Epithelial cell of proximal tubule (primary cell): Measurements from ENCODE around the gene METAP1. TPM values are rescaled to one million over a fixed set of nuclear protein-coding genes. Genes with fewer than 3 reads are reported as not detected.
A peak's percentile ranks its signal among the peaks of the same experiment; 100 is the strongest.

Experiments used
- DNase-seq: peaks from one replicate; pipeline ENCODE4 v3.0.0-alpha.2; 2011; ENCODE audit warnings: low read depth
- H3K4me3 ChIP-seq: 2 replicates; pipeline ENCODE4 v1.5.1; 2011; ENCODE audit warnings: low read depth, mild to moderate bottlenecking, low read length
- total RNA-seq: library from RNA; depleted of rRNA; stranded (reverse); fragments of >200 nt; gene quantifications from 2 replicates; pipeline ENCODE4 v1.2.3, GENCODE V29; 2015
- TF ChIP-seq, protein P1 (sequence below): conservative IDR thresholded peaks from 2 replicates; pipeline ENCODE4 v1.5.1; 2012; ENCODE audit warnings: low read depth, mild to moderate bottlenecking, low read length

The METAP1 gene
- total RNA-seq, 1 donor from 2014 or later = 64.6 TPM

DNA sequence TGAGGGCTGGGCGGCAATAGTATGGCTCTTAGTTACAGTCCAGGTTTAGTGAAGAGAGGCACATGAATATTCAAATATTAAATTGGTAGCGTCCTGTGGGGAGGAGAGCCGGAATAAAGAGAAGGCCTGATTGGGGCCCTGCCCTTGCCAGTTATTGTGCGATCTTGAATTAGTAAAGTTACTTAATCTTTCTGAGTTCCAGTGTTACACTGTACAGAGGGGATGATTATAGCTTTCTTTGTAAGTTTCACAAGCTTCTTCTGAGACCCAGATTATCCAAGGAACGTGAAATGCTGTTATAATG, 1.2 kb downstream of the METAP1 start:
- H3K4me3 ChIP-seq = peak overlapping the region; percentile 68
- TF ChIP-seq, protein P1, sequence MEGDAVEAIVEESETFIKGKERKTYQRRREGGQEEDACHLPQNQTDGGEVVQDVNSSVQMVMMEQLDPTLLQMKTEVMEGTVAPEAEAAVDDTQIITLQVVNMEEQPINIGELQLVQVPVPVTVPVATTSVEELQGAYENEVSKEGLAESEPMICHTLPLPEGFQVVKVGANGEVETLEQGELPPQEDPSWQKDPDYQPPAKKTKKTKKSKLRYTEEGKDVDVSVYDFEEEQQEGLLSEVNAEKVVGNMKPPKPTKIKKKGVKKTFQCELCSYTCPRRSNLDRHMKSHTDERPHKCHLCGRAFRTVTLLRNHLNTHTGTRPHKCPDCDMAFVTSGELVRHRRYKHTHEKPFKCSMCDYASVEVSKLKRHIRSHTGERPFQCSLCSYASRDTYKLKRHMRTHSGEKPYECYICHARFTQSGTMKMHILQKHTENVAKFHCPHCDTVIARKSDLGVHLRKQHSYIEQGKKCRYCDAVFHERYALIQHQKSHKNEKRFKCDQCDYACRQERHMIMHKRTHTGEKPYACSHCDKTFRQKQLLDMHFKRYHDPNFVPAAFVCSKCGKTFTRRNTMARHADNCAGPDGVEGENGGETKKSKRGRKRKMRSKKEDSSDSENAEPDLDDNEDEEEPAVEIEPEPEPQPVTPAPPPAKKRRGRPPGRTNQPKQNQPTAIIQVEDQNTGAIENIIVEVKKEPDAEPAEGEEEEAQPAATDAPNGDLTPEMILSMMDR = no peak
- no peak for DNase-seq

DNA sequence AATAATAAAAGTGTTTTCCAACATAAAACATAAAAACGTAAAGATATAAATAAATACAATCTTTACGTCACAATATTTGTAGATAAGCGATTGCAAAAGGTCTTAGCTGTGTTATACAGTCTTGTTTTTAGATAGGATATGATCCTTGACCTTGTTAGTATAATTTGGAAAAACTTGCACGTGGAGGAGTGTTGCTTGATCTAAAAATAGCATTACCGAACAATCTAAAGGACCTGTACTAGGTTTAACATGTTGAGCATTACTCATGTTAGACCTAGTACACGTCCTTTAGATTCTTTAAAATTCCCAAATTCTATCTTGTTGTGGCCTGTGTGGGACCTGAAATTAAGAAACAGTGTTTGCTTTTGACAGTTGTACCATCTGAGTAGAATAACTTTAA, 1.6 kb downstream of the METAP1 start:
- no peak overlapping the region for H3K4me3 ChIP-seq
- DNase-seq = no peak
- TF ChIP-seq, protein P1 = no peak

DNA sequence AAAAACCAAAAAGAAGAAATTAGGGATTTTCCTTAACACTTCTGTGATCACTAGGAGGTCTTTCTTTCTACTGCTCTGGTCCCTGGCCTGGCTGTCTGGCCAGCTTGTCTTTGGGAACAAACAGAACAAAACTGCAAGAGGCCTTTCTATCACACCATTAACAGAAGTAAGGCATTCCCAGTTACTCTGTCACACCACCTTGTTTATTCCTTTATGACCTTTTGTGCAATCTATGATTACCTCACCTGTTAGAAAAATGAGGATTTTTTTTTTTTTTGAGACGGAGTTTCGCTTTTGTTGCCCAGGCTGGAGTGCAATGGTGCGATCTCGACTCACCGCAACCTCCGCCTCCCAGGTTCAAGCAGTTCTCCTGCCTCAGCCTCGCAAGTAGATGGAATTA, 3.0 kb downstream of the METAP1 start:
- TF ChIP-seq, protein P1 = no peak
- H3K4me3 ChIP-seq = no peak overlapping the region
- no peak for DNase-seq

DNA sequence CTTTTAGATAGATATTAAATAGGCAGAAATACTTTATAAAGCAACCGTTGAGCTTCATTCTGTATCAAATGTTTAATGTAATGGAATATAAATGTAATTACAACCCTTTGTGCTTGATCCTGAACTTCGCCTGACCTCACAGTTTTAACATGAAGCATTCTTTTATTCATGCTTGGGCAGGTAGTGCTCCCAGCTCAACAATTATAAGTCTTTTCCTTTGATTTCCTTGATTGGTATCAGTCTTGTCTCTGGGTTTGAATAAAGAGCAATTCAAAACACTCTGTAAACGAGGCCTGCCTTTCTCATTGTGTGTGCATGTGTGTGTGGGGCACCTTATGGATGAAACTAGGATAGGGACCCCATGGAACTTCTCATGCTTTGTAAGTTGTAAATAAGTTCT, 6.8 kb downstream of the METAP1 start:
- TF ChIP-seq, protein P1 = no peak
- H3K4me3 ChIP-seq = no peak overlapping the region
- DNase-seq = no peak

DNA sequence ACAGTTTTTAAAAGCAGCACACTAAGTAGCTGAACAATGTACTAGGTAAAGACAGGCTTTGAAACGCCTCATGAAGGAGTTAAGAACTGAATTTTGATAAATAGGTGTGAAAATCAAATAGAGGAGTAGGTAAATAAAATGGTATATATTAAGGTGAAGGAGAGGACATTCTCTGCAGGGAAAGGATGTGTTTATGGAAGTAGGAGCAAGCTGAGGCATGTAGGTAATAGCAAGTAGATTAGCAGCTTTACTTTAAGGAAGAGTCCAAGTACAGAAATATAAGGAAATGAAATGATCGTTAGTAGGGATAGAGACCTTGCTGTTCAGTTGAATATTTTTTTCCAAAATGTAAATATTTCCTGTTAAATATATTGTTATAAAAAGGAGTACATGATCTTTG, 12.5 kb downstream of the METAP1 start:
- H3K4me3 ChIP-seq = no peak overlapping the region
- TF ChIP-seq, protein P1 = no peak
- no peak for DNase-seq

DNA sequence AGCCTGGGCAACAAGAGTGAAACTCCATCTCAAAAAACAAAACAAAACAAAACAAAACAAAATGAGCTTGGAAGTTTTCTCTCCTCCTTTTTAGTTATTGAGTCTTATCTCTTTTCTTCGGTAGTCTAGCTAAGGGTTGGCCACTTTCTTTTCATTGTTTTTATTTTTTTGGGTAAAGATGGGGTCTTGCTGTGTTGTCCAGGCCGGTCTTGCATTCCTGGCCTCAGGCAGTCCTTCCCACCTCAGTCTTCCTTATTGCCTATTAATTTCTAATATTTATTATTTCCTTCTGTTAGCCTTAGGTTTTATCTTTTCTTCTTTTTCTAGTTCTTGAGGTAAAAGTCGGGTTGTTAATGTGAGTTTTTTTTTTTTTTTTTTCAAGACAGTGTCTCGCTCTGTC, 16.4 kb downstream of the METAP1 start:
- no peak overlapping the region for H3K4me3 ChIP-seq
- DNase-seq = no peak
- TF ChIP-seq, protein P1 = no peak

DNA sequence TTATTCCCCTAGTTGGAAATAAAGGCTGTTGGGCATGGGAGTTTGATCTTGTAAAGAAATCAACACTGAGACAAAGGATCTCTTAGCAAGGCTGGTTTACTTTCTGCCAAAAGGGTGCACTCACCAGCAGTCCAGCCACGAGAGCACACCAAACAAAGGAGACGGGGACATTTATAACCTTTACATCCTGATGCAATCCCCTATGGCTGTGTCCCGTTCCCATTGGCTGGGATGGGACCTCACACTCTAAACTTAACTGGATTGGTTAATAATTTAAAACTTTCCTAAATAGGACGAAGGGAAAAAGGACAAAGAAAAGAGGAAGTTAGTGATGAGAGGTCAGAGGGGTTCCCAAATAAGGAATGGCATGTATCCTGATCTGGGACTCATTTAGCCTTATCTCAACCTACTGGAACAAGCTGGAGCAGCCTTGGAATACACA, 17.9 kb downstream of the METAP1 start:
- TF ChIP-seq, protein P1 = no peak
- no peak overlapping the region for H3K4me3 ChIP-seq
- DNase-seq = no peak
